ENCODE data around the gene N4BP3. TPM values are rescaled to one million over a fixed set of nuclear protein-coding genes. Genes with fewer than 3 reads are reported as not detected.

The N4BP3 gene
- total RNA-seq, 2 donors from 2014 or later, result 2.2 to 3.3 TPM

DNA sequence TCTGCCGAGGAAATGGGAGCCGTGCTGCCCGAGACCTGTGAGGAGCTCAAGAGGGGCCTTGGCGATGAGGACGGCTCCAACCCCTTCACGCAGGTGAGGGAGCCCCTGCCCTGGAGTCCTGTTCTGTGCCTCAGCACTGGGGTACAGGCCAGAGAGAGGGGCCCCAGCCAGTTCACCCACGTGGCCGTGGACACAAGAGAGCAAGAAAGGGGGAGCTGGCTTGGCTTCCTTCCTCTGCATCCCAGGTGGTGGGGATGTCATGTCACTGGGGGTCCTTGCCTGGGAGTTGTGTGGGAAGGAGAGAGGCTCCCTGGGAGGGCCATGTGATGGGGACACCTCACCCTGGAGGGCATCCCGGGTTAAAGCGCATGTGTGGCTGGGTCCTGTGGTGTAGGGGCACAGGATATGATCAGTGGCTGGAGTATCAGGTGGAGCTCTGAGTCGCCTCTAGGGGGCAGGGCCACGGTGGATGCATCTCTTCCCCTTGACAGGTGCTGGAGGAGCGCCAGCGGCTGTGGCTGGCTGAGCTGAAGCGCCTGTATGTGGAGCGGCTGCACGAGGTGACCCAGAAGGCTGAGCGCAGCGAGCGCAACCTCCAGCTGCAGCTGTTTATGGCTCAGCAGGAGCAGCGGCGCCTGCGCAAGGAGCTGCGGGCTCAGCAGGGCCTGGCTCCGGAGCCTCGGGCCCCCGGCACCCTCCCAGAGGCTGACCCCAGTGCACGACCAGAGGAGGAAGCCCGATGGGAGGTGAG, 7.5 kb downstream of the N4BP3 start:
- H3K4me3 ChIP-seq, result peak overlapping the region; percentile 24
- DNase-seq, result peak; percentile 90
- no peaks in the 10 kb centered on the region for H3K4me1 ChIP-seq
- no peaks in the 10 kb centered on the region for H3K36me3 ChIP-seq
- TF ChIP-seq CTCF (IDR thresholded peaks at IDR 0.05), result peak; percentile 53
- intact Hi-C loops (cut with DNase I), result no loop called here
- H3K9me3 ChIP-seq, result no peaks in the 10 kb centered on the region
- peaks cover 3% of the 10 kb centered on the region for H3K27me3 ChIP-seq
- H3K27ac ChIP-seq, result no peak overlapping the region
- H3K9ac ChIP-seq (ENCODE audit: low read depth in 2 of 2, low read length in 2 of 2), result peak overlapping the region in 1 of 2 donors; percentile 49

- peak overlapping the region; percentile 24 for H3K4me3 ChIP-seq
- no peaks in the 10 kb centered on the region for H3K27me3 ChIP-seq
- H3K9me3 ChIP-seq, result no peaks in the 10 kb centered on the region
- H3K9ac ChIP-seq (ENCODE audit: low read depth in 2 of 2, low read length in 2 of 2), result peak overlapping the region; percentile 39 to 49
- DNase-seq, result no peak
- no peaks in the 10 kb centered on the region for H3K4me1 ChIP-seq
- H3K27ac ChIP-seq, result no peak overlapping the region
- intact Hi-C loops (cut with DNase I), result no loop called here
- no peak for TF ChIP-seq CTCF (IDR thresholded peaks at IDR 0.05)
- no peaks in the 10 kb centered on the region for H3K36me3 ChIP-seq
Measured at GRCh38 chr5:178121391-178122276, 8.3 kb downstream of the N4BP3 start.

GRCh38 chr5:178122346-178122745, 9.0 kb downstream of the N4BP3 start:
- no peak overlapping the region for H3K4me3 ChIP-seq
- H3K27me3 ChIP-seq, result no peaks in the 10 kb centered on the region

DNA sequence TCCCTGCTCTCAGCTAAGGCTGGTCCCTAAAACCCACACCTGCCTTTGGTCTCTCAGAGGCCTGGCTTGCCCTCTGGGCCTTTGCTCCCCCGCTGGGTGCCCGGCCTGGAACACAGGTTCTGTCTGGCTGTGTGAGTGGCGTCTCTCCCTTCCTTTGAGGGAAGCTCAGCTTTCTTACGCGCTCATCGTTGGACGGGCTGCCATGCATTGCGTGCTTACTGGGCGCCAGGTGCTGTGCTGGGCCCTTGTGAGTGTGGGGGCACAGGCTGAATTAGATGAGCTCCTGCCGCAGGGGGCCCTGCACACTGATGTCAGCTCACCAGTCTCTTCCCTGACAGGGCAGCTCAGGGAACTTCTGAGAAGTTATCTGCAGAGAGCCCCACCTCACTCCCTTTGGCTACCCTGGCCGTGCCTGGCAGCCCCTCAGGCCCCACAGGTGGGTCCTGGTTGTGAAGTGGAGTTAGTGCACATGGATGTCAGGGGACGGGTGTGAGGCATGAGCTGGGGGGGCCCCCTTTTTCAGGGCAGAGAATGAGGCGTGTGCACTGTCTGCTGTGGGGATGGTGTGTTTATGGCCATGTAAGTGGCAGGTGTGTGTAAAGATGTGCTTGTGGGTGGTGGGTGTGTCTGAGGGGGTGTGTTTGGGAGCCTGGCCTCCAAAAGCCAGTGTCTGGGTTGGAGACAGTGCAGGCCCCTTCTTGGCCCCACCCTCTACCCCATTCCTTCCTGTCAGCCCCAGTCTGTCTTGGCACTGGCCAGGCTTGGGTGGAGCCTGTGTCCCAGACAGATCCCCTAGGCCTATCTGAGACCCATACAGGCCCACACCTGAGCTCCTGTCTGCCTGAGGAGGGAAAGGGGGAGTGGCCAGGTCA, 10.0 kb downstream of the N4BP3 start:
- Histone ChIP-seq H3K4me1 (no peaks in the 10 kb centered on the region), H3K9me3 (no peaks in the 10 kb centered on the region), H3K9ac (ENCODE audit: low read depth in 2 of 2, low read length in 2 of 2) (no peak overlapping the region), H3K27me3 (no peaks in the 10 kb centered on the region), H3K27ac (no peak overlapping the region), H3K4me3 (no peak overlapping the region), H3K36me3 (no peaks in the 10 kb centered on the region)
- DNase-seq, result no peak
- TF ChIP-seq CTCF (IDR thresholded peaks at IDR 0.05), result no peak
- intact Hi-C loops (cut with DNase I), result no loop called here

More at GRCh38 chr5:178122346-178122745, 9.0 kb downstream of the N4BP3 start:
- DNase-seq, result no peak
- Histone ChIP-seq H3K27ac (no peak overlapping the region), H3K9me3 (no peaks in the 10 kb centered on the region), H3K9ac (ENCODE audit: low read depth in 2 of 2, low read length in 2 of 2) (peak overlapping the region in 1 of 2 donors; percentile 39), H3K4me1 (no peaks in the 10 kb centered on the region), H3K36me3 (no peaks in the 10 kb centered on the region)
- intact Hi-C loops (cut with DNase I), result no loop called here
- TF ChIP-seq CTCF (IDR thresholded peaks at IDR 0.05), result no peak
